Neural progenitor cell (in vitro differentiated cells): ENCODE results near the gene SDS. TPM values are rescaled to one million over a fixed set of nuclear protein-coding genes. Genes with fewer than 3 reads are reported as not detected.

ENCODE experiments used
- DNase-seq: peaks from one replicate; pipeline ENCODE4 v3.0.0-alpha.2; 2016; ENCODE audit warnings: low spot score
- H2AFZ ChIP-seq: fragments of 200-600 bp; sonication (generic); replicated peaks from 2 replicates; pipeline ENCODE4 v1.6.1; 2016; ENCODE audit warnings: antibody characterized with exemption
- H3F3A ChIP-seq: fragments of 200-600 bp; sonication (generic); 2 replicates; pipeline ENCODE4 v1.6.1; 2016; ENCODE audit warnings: antibody characterized with exemption, low read depth
- H3K27ac ChIP-seq: fragments of 200-600 bp; sonication (generic); 2 replicates; pipeline ENCODE4 v1.5.1; 2016; ENCODE audit warnings: mild to moderate bottlenecking
- H3K27me3 ChIP-seq: fragments of 200-600 bp; sonication (generic); 2 replicates; pipeline ENCODE4 v1.6.1; 2016; ENCODE audit warnings: mild to moderate bottlenecking, moderate library complexity
- H3K36me3 ChIP-seq: fragments of 200-600 bp; sonication (generic); 2 replicates; pipeline ENCODE4 v1.5.1; 2016
- H3K4me1 ChIP-seq: fragments of 200-600 bp; sonication (generic); 2 replicates; pipeline ENCODE4 v1.6.1; 2016; ENCODE audit warnings: mixed run types
- H3K4me2 ChIP-seq: fragments of 200-600 bp; sonication (generic); 2 replicates; pipeline ENCODE4 v1.6.1; 2016
- H3K4me3 ChIP-seq: fragments of 200-600 bp; sonication (generic); 2 replicates; pipeline ENCODE4 v1.5.1; 2016
- H3K79me2 ChIP-seq: fragments of 200-600 bp; sonication (generic); 2 replicates; pipeline ENCODE4 v1.6.1; 2016; ENCODE audit warnings: low read depth
- H3K9ac ChIP-seq: fragments of 200-600 bp; sonication (generic); 2 replicates; pipeline ENCODE4 v1.6.1; 2016
- H3K9me3 ChIP-seq: fragments of 200-600 bp; sonication (generic); 2 replicates; pipeline ENCODE4 v1.5.1; 2016; ENCODE audit warnings: low read depth
- H4K20me1 ChIP-seq: fragments of 200-600 bp; sonication (generic); 2 replicates; pipeline ENCODE4 v1.6.1; 2016; ENCODE audit warnings: low read depth
- H3K27ac Mint-ChIP-seq: 3 replicates; pipeline ENCODE4 v1.8.0; 2021; ENCODE audit warnings: mixed read lengths
- H3K27me3 Mint-ChIP-seq: 2 replicates; pipeline ENCODE4 v1.8.0; 2022; ENCODE audit warnings: low read depth, mild to moderate bottlenecking, inconsistent platforms, moderate library complexity, mixed read lengths; ENCODE audit not compliant: insufficient read depth
- H3K36me3 Mint-ChIP-seq: 3 replicates; pipeline ENCODE4 v1.8.0; 2021; ENCODE audit warnings: mixed read lengths
- H3K4me1 Mint-ChIP-seq: 3 replicates; pipeline ENCODE4 v1.8.0; 2021; ENCODE audit warnings: mixed read lengths
- H3K4me3 Mint-ChIP-seq: 3 replicates; pipeline ENCODE4 v1.8.0; 2021; ENCODE audit warnings: mild to moderate bottlenecking, moderate library complexity, mixed read lengths
- H3K9me3 Mint-ChIP-seq: 3 replicates; pipeline ENCODE4 v1.8.0; 2020; ENCODE audit warnings: mixed read lengths
- EZH2 ChIP-seq: fragments of 200-600 bp; sonication (generic); IDR thresholded peaks from 2 replicates; pipeline ENCODE4 v1.6.1; 2017; ENCODE audit warnings: antibody characterized with exemption, mild to moderate bottlenecking, moderate library complexity
- EZH2phosphoT487 ChIP-seq: fragments of 200-600 bp; sonication (generic); IDR thresholded peaks from 2 replicates; pipeline ENCODE4 v1.6.1; 2017; ENCODE audit warnings: antibody characterized with exemption
- total RNA-seq: library from RNA; depleted of rRNA; stranded (reverse); fragments of >200 nt; gene quantifications from 2 replicates; pipeline ENCODE4 v1.2.3, GENCODE V29; 2015; ENCODE audit warnings: low replicate concordance
- TF ChIP-seq, protein P1 (sequence below): fragments of 200-600 bp; sonication (generic); IDR thresholded peaks from 2 replicates; pipeline ENCODE4 v1.5.1; 2017; ENCODE audit warnings: antibody characterized with exemption, mild to moderate bottlenecking

Gene SDS
- total RNA-seq, 1 donor from 2014 or later: not detected

DNA sequence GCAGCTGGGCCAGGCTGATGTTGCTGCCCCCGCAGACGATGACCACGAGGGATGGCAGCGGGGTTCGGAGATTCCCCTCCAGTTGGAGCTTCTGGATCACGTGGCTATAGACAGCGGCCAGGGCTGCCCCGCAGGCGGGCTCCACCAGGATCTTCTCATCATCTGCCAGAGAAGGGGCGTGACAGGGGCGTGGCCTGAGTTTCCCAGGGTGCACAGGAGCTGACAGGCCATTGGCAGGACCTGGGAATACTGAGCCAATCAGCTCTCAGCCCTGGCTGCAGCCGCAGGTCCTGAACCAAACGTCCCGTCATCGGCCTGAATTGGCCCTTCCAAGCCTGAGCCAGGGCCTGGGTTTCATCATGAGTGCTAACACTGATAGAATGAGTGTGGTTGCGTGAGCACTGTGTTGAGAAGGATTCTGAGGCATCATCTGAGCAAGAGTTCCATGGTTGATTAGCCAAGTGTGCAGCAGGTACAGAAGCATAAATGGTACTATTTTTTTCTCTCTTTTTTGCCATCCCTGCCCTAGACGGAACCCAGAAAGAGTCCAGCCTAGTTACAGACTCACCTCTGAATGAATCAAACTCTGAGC lies 10.6 kb downstream of the SDS start:
- Mint-ChIP-seq H3K27ac (no peak overlapping the region), H3K4me3 (no peak overlapping the region)
- no peak overlapping the region for H3K4me3 ChIP-seq

DNA sequence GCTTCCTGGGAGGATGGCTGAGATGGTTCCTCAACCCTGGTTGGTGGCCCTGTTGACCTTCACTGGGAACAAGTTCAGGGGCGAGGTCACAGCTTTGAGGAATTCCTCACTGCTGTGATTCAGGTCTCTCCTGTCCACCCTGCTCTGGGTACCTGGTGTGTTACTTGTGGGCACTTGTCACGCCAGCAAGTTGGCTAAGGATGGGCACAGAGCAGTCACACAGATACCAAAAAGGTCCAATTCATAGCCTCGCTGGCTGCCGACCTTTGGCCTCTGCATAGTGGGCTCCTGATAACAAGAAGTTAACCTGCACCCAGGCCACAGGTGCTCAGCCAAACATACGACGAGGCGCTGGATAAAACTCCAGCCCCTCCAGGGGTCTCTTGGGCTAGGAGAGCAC lies 11.2 kb downstream of the SDS start:
- Histone ChIP-seq H3K4me1 (peaks cover 5% of the 10 kb centered on the region), H3K9ac (no peak overlapping the region), H3K36me3 (no peaks in the 10 kb centered on the region), H3K4me2 (no peak overlapping the region), H4K20me1 (no peaks in the 10 kb centered on the region), H3K9me3 (no peaks in the 10 kb centered on the region), H3K27me3 (no peaks in the 10 kb centered on the region), H3F3A (peaks cover 5% of the 10 kb centered on the region), H2AFZ (no peak overlapping the region), H3K27ac (no peak overlapping the region), H3K4me3 (no peak overlapping the region), H3K79me2 (no peaks in the 10 kb centered on the region)
- peaks cover 4% of the 10 kb centered on the region for H3K36me3 Mint-ChIP-seq
- TF ChIP-seq, protein P1, sequence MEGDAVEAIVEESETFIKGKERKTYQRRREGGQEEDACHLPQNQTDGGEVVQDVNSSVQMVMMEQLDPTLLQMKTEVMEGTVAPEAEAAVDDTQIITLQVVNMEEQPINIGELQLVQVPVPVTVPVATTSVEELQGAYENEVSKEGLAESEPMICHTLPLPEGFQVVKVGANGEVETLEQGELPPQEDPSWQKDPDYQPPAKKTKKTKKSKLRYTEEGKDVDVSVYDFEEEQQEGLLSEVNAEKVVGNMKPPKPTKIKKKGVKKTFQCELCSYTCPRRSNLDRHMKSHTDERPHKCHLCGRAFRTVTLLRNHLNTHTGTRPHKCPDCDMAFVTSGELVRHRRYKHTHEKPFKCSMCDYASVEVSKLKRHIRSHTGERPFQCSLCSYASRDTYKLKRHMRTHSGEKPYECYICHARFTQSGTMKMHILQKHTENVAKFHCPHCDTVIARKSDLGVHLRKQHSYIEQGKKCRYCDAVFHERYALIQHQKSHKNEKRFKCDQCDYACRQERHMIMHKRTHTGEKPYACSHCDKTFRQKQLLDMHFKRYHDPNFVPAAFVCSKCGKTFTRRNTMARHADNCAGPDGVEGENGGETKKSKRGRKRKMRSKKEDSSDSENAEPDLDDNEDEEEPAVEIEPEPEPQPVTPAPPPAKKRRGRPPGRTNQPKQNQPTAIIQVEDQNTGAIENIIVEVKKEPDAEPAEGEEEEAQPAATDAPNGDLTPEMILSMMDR: no peak
- no peak for TF ChIP-seq EZH2
- TF ChIP-seq EZH2phosphoT487: no peak
- H3K4me3 Mint-ChIP-seq: no peak overlapping the region
- peaks cover 4% of the 10 kb centered on the region for H3K4me1 Mint-ChIP-seq
- no peak overlapping the region for H3K27ac Mint-ChIP-seq
- no peaks in the 10 kb centered on the region for H3K9me3 Mint-ChIP-seq
- DNase-seq: no peak
- peaks cover 5% of the 10 kb centered on the region for H3K27me3 Mint-ChIP-seq

More for the DNA sequence above, 10.6 kb downstream of the SDS start:
- Histone ChIP-seq H3K36me3 (no peaks in the 10 kb centered on the region), H3K9ac (no peak overlapping the region), H4K20me1 (no peaks in the 10 kb centered on the region), H3K4me1 (peaks cover 7% of the 10 kb centered on the region), H3K9me3 (no peaks in the 10 kb centered on the region), H3K27me3 (no peaks in the 10 kb centered on the region), H2AFZ (no peak overlapping the region), H3F3A (peaks cover 5% of the 10 kb centered on the region), H3K4me2 (no peak overlapping the region), H3K27ac (no peak overlapping the region), H3K79me2 (no peaks in the 10 kb centered on the region)
- no peaks in the 10 kb centered on the region for H3K9me3 Mint-ChIP-seq
- DNase-seq: peak; percentile 66
- no peak for TF ChIP-seq EZH2phosphoT487
- TF ChIP-seq, protein P1: no peak
- no peak for TF ChIP-seq EZH2
- peaks cover 2% of the 10 kb centered on the region for H3K27me3 Mint-ChIP-seq
- peaks cover 2% of the 10 kb centered on the region for H3K36me3 Mint-ChIP-seq
- H3K4me1 Mint-ChIP-seq: peaks cover 7% of the 10 kb centered on the region

DNA sequence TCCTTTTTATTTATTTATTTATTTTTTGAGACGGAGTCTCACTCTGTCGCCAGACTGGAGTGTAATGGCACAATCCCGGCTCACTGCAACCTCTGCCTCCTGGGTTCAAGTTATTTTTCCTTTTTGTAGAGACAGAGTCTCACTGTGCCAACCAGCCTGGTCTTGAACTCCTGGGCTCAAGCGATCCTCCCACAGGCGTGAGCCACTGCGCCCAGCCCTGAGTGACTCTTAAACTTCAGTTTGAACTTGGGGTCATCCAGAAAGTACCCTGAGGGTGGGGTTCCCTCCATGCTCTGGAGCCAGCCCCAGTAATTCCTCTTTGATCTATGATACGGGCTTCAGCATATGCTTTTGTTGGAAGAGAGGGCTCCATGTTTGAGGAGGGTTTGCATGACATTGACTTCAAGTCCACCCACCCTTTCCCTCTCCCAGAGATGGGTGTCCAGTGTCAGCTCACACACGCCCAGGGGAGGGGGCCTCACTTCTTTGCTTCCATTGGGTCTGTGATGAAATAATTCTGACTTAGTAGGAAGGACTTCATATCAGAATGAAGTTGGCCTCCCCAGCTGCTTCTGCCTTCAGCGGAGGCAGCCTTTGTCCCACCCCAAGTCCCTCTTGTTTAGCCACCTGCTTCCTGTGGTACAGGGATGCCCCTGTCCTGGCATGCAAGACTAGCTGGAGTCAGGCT lies 11.9 kb downstream of the SDS start:
- no peak for DNase-seq
- H3K4me2 ChIP-seq: no peak overlapping the region
- no peak overlapping the region for H3K9ac ChIP-seq
- H3F3A ChIP-seq: peaks cover 5% of the 10 kb centered on the region
- Mint-ChIP-seq H3K4me1 (no peaks in the 10 kb centered on the region), H3K27me3 (peaks cover 5% of the 10 kb centered on the region), H3K36me3 (peaks cover 4% of the 10 kb centered on the region), H3K27ac (no peak overlapping the region), H3K4me3 (no peak overlapping the region), H3K9me3 (no peaks in the 10 kb centered on the region)
- no peaks in the 10 kb centered on the region for H3K4me1 ChIP-seq
- no peaks in the 10 kb centered on the region for H4K20me1 ChIP-seq
- H2AFZ ChIP-seq: no peak overlapping the region
- H3K79me2 ChIP-seq: no peaks in the 10 kb centered on the region
- H3K36me3 ChIP-seq: no peaks in the 10 kb centered on the region
- no peaks in the 10 kb centered on the region for H3K9me3 ChIP-seq
- TF ChIP-seq, protein P1: no peak
- TF ChIP-seq EZH2phosphoT487: no peak
- no peak for TF ChIP-seq EZH2
- H3K27ac ChIP-seq: no peak overlapping the region
- H3K27me3 ChIP-seq: no peaks in the 10 kb centered on the region
- no peak overlapping the region for H3K4me3 ChIP-seq
